IPS DF 19.7 (cell line): ENCODE data around the gene MAX.

Experiments
- DNase-seq: peaks from one replicate; pipeline ENCODE4 v3.0.0-alpha.2; 2013; ENCODE audit warnings: low read depth, low spot score

MAX gene

DNA sequence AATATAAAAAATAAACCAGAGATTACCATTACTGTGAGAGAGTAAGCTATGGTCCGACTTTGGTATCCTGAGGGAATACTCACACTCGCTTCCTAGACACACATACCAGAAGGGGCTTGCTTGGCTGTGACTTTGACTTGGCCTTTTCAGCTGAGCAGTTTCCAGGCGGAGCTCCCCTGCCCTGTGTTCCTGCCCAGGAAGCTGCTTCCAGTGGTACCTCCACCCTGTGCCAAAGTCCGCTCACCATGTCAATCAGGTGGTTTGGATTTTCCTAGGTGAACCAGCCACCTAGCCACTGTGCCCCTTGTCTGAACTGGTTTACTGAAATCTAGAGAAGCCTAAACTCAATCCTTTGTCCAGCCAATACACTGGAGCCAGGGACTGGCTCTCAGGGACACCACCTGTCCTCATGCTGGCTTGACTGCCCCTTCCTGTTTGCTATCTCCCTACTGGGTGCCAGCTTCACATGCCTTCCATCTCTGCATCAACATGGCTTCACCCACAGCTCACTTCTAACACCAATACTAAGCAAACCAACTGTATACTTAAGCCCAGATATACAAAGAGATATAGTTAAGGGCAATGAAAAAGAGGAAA is 28.6 kb downstream of the MAX start:
- no peak for DNase-seq

DNA sequence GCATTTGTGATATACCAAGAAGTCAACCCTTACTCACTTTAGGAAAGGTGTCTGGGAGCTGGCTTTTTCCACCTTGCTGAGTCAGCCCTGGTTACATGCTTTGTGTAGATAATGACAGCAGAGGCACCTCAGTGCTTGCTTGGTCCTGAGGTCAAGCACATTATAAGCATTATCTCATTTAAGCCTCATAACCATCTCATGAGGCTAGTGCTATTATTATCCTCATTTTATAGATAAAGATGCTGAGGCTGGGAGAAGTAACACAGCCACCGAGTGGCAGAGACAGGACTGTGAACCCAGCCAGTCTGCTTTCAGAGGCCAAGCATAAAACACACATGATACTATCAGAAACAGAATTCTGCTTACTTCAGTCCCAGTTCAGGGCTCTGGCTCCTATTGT is 29.4 kb downstream of the MAX start:
- no peak for DNase-seq

DNA sequence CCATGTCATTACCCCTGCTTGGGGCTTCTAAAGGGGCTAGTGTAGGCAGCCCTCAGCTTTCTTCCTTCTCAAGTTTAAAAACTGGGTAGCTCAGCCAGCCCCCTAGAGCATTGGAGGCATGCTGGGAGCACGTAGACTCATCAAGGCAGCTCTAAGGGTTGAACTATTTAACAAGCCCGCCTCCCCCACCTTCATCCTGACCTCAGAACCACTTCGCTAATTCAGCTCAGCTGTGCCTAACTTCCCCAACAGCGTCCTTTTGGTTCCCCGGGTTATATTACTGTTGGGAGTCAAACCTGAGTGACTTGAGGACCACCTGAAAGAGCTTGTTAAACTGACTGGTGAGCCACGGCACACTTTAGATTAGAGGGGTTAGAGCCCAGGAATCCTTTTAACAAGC is 30.1 kb downstream of the MAX start:
- no peak for DNase-seq

DNA sequence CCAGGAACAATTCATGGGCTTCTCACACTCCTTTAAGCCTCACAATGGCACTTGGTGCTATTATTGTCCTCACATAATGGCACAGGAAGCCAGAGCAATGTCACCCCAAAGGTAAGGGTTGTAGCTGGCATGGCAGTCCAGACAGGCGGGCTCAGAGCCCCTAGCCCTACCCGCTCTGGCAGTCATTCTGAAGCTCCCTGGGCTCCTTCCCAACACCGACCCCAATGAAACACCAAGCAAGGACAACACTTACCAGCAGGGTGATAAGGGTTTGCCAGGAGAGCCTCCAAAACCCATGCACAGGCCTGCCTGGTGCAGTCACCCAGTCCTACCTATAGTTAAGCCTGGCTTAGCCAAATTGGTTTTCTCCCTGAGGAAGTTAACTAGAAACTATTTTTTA is 30.8 kb downstream of the MAX start:
- DNase-seq, result no peak

DNA sequence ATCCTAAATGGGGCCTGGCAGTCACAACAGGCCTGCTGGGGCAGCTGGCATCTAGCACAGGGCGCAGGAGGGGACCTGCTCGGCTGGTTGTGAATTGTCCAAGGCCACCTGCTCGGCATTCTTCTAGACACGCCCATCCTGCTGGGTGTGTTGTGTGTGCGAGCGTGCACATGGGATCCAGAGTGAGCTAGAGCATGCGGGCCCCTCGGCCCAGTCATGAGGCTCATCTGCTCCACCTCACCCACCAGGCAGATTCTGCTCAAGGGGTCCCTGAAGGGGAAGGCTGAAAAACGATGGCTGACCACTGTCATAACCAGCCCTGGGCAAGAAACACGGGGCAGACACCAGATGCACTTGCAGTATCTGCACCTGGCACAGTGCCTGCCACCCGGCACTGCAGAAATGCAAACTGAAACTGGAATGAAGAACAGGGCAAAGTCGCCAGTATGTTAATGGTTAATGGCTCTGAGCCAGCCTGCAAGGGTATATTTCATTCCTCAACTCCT is 31.8 kb downstream of the MAX start:
- DNase-seq, result no peak

DNA sequence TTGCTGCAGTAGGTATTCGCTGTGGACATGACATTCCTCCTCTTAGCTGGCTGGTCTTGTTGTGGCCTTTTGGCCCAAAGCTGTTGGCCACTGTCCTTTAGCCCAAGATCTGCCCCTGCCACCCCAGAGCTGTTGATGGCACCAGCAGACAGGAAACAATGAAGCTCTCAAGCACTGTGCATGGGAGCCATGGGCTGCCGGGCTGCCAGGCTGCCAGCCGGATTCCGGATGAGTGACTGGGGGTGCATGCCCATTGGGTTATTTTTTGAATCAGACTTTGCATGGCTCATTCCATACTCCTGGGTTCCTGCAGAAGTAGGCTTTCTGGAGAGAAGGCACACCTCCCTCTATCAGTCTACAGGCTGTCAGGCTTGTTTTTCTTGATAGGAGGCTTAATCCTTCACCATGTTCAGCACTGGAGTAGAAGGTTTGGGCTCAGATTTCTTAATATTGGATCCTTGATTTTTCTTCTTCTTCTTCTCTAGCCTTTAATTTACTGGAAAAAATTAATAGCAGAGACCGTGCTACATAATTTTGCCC is 32.4 kb downstream of the MAX start:
- DNase-seq, result no peak

DNA sequence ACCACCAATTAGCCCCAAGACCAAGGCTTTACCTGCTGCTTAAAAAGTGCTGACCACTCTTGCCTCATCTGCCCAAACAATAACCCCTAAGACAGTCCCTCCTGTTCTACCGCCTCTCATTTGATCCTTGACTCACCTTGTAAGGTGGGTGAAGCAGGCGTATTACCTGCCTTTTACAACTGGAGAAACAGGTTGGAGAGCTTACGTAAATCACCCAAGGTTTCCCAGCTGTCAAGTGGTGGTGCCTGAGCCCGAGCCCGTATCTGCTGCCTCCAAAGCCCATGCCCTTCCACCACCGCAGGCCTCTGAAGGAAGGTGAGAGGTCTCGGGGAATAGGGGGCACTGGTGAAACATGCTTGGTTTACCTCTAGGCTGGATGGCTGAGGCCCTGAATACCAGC is 36.6 kb downstream of the MAX start:
- no peak for DNase-seq

DNA sequence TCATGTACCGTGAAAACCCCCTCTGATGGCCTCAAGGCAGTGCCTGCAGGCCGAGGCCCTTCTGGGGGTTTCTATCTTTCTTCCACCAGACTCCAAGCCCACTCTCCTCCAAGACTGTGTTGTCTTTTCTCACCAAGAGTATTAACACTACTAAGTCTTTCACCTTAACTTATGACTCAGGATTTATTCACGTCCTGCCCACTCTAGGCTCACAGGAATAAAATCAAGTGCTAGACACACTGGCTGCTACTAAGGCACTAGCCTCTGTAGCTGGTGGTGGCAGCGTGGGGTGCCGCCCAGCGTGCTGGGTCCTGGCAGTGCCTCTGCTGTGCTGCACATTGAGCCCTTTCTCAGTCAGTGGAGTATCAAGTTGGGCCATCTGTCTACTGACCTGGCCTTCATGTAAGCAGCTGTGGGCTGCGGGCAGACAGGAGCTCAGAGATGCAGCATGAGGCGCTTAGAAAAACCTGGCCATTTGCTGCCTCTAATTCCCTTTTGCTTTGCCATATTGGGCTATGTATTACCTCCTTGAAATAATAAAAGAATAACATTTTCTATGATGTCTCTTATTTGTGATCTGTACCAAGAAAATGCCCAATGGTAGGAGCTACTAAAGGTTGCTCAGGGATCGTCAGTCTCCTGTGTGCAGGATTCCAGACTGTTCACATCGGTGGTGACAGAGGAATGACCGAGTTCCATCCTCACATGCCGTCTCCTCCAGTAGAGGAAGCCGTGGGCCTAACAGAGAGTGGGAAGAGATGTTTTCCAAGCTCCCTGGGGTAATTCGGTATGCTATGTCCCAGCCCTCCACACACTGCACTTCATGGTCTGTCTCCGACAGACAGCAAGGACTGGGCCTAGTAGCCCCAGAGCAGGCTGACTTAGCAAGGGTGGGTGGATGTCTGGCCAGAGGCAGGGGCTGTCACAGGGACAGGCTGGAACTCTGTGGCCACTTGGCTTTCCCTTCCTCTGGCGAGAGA is 39.9 kb downstream of the MAX start:
- no peak for DNase-seq

DNA sequence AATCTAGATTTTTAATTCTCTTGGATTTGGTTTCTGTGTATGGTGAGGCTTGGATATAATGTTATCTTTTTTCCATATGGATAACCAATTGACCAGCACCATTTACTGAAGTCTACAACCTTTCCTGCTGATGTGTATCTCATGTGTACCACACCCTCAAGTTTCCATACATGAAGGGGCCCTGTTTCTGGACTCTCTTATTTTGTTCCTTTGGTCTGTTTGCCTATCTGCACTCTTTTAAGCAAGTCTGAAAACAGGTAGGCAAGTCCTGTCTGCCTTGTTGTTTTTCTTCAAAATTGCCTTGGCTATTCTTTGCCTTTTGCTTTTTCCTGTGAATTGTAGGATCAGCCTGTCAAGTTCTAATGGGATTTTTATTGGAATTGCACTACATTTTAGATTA is 44.6 kb downstream of the MAX start:
- DNase-seq, result no peak

DNA sequence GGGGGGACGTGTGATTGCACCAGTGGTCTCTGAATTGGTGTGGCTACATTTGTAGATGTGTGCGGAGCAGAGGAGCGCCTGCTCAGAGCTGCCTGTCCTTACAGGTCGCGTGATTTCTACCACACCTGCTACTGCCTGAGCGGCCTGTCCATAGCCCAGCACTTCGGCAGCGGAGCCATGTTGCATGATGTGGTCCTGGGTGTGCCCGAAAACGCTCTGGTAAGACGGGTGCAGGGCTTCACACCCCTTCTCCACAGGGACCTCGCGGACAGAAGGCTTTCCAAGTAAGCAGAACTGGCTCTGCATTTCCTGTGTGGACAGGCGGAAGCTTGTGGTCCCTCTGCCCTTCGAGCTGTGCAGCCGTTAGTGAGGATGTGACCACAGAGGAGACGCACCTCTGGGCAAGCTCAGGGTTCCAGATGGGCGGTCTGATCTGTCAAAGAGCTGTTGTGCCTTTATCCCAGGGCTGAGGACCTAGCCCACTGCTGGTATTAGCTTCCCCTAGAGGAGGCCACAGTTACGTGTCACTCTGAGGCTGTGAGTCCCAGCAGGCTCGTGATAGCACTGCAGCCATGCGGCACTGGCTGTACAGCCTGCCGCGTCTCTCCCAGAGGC is 47.7 kb downstream of the MAX start:
- DNase-seq, result no peak

DNA sequence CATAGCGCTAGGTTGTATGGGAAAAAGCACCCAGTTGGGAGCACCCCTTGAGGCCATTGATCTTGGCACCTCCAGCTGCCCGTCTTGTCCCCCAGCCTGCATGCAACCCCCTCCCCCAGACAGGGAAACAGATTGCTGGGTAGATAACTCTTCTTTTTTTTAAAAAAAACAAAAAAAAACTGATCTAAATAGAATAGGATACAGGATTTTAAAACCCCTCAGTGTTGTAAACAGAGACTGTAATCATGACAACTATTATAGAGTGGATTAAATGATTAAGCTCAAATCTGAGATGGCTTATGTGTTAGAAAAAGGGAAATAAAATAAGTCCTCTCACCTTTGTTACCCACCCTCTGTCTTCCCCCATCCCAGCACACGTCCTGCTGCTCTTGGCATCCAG is 48.9 kb downstream of the MAX start:
- DNase-seq, result no peak

DNA sequence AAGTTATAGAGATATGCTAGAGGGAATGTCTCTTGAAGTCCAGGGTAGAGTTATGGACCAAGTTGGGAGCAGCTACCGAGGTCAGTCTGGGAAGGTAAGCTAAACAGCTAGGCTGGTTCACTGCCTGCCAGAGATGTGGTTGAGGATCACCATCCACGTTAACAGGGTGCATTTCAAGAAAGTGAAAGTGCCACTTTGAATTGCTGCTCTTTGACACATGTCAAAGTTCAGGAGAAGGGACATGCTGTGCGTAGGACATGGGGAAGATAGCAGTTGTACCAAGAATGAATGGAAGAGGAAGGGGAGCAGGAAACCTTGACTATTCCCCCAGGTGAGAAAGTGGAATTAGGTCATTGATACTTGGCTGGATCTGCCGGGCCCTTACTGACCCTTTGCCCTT is 49.5 kb downstream of the MAX start:
- DNase-seq, result no peak

DNA sequence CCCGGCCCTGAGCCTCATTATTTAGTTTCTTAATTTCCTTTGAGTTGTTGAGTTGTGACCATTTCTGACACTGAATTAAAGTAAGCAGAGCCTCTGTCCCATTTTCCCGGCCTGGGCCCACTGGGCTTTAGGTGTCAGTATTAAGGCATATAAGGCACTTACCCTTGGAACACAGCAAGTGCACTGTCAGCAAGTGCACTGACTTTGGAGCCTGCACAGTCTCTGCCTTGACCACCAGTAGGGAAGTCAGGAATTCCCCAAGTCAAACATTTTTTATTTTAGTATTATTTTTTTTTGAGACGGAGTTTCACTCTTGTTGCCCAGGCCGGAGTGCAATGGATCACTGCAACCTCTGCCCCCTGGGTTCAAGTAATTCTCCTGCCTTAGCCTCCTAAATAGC is 56.6 kb downstream of the MAX start:
- no peak for DNase-seq

DNA sequence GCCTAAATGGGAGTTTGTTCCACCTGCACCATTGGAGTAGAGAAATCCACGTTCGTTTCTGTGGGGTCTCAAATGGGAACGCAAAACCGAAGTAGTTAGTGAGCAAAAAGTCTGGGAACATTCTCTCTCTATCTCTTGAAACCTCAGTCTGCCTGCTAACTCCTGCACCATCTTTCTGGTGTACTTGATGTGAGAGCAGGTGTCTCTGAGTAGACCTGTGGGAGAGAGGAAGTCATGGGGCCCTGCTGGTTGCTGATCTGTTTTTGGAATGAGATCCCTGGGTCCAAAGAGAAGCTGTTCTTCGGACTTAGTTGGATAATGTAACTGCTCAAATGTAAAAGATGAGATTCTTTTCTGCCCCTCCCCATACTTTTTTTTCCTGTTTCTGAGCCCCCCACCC is 57.3 kb downstream of the MAX start:
- DNase-seq, result no peak

DNA sequence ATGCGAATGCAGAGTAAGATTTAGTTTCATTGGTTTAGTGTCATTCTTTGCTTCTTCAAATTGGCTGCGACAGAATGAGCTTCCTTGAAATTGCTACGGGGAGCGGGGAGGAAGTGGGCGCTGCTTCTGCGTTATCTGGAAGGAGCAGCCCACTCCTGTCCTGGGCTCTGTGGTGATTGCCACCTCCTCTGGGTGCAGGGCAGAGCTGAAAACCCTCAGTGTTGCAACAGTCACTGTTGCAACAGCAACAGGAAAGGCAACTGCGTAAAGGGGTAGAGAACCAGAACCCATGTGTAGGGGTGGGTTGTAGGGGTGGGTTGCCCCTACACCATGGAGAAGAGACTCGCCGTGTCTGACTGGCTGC is 57.7 kb downstream of the MAX start:
- DNase-seq, result no peak

DNA sequence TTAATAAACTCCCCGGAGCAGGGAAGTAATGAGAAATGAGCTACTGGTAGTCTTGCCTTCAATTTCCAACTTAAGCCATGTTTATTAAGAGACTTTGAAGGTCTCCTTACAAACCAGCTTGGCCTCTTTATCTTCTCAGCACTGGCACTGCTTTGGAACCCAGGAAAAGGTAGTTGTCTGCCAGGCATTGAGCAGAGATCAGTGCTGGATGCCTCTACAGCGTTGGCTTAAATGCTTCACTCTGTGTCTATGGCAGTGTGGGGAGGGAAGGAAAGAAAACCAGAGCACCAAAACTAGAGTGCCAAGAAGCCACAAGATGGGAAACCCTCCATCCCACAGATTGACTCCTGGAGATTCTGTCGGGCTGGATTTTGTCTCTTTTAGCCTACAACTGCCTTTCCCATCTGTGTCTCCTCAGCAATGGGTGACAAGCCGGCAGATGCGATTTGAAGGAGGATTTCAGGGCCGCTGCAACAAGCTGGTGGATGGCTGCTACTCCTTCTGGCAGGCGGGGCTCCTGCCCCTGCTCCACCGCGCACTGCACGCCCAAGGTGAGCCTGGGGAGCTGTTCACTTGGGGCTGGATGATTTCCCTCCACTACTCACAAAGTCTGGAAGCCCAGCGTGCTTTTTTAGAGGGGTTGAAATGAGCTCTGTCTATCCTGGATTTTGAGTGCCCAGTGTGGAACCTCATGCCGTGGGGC is 58.3 kb downstream of the MAX start:
- no peak for DNase-seq

DNA sequence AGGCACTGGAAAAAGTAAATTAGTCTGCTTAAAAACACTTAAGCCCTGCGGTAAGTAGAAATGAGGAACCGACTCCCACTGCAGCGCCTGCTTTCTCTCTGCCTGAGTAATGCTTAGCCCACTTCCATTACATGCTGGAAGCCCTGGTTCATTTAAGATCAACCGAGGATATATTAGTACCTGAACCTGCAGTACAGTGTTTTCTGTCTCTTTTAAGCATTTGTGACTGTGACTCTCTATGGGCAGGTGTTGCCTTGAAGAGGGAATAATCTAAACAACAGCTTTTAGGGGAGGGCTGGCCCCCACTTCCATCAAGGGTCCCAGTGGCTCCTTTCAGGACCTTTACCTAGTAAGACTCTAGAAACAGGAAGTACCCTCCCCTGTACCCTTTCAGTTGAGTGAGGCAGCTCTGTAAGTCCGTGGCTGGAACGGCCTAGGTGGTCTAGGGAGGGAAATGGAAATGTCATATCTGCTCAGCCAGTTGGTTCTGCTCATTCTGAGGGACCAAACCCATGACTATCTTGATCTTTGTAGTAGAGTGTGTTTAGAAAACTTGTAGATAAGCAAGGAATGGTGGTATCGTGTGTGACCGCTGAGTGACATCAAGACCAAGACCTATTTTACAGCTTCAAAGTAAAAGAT is 59.5 kb downstream of the MAX start:
- DNase-seq, result no peak

DNA sequence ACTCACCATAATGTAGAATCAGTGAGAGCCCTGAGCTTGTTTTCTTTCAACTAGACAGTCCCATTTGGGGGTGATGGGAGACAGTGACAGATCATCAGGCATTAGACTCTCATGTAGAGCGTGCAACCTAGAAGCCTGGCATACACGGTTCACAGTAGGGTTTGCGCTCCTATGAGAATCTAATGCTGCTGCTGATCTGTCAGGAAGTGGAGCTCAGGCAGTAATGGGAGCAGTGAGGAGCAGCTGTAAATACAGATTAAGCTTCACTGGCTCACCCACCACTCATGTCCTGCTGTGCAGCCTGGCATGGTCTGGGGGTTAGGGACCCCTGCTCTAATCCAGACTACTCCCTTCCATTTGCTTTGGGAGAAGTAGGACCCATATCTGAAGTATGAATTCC is 60.0 kb downstream of the MAX start:
- DNase-seq, result no peak

DNA sequence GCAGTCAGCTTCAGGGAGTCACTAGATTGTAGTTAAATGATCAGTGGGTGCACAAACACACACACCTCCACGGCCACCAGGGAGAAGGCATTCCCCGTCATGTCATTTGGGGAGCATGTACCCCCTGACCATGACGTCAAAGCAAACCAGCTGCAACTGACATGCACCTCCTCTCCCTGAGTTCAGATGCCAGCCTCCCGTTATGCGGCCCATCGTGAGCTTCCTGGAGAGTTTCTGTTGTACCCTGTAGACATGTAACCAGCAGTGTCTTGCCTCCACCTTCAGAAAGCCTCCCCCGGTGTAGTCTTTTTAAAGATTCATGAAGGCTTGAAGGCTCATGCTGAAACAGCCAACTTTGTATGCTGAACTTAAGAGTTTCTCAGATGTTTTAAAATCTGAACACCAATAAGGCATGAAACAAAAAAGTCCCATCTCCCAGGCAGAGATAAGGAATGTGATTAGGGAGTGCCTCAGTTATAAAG is 60.8 kb downstream of the MAX start:
- no peak for DNase-seq

DNA sequence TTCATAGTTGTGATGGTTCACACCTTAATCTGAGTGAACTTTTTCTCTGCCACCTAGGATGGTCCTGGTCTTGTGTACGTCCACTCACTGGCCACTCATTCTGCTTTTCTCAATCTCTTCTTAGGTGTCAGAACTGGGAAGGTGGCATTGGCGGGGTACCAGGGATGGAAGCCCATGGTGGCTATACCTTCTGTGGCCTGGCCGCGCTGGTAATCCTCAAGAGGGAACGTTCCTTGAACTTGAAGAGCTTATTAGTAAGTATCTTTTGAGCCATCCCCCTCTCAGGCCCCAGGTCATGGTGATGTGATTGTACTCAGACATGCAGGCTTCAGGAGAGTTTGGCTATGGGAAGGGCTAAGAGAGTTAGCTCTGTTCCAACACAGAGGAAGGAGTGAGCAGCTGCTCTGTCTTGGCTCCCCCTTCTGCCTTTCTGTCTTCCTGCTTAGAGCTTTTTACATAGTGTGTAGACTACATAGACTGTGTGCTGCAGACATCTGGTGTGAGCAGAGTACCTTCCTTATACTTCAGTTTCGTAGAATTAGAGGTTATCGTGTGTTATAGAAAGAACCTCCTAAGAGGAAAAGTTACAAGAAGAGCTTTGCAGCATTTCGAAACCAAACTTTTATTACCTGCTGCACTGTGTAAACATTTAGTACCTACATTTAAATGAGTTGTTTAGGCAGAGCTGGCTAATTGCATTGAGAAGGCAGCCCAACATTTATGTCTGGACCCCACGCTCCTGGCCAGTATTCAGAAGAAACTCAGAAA is 61.5 kb downstream of the MAX start:
- no peak for DNase-seq
